ENCODE measurements around the gene COL17A1. TPM values are rescaled to one million over a fixed set of nuclear protein-coding genes. Genes with fewer than 3 reads are reported as not detected.

The COL17A1 gene
- total RNA-seq, 1 experiment from 2014 or later = 3.5 TPM

GRCh38 chr10:104099269-104099668, 13.6 kb upstream of the COL17A1 start:
- Histone ChIP-seq H3K79me2 (ENCODE audit: insufficient read depth, low read length) (no peaks in the 10 kb centered on the region), H4K20me1 (ENCODE audit: insufficient read depth) (no peaks in the 10 kb centered on the region), H3K36me3 (ENCODE audit: control insufficient read depth in 1 of 2, insufficient read depth in 2 of 2, low read length in 2 of 2) (peaks cover 0 to 4% of the 10 kb centered on the region in 2 experiments; a peak in 1 of 4 replicates), H3K4me2 (ENCODE audit: low read length) (no peak overlapping the region), H3K4me3 (replicated peaks in 1 of 2; ENCODE audit: low read depth in 1 of 2, low read length in 2 of 2) (no peak overlapping the region), H3K4me1 (ENCODE audit: control insufficient read depth in 1 of 2, insufficient read depth in 2 of 2, low read length in 2 of 2) (peaks cover 2 to 19% of the 10 kb centered on the region in 2 experiments; a peak in 3 of 4 replicates), H2AFZ (ENCODE audit: low read depth, low read length, poor library complexity, severe bottlenecking) (peak overlapping the region; percentile 61), H3K9ac (ENCODE audit: low read length) (no peak overlapping the region), H3K27ac (ENCODE audit: low read depth, low read length) (no peak overlapping the region), H3K9me3 (ENCODE audit: control insufficient read depth in 1 of 2, insufficient read depth in 1 of 2, low read depth in 1 of 2, low read length in 2 of 2) (no peaks in the 10 kb centered on the region), H3K9me2 (ENCODE audit: insufficient read depth) (no peaks in the 10 kb centered on the region), H3K27me3 (ENCODE audit: insufficient read depth, low read length) (no peaks in the 10 kb centered on the region)
- DNase-seq (ENCODE audit: low read depth, low spot score) = no peak
- no peak for ATAC-seq
- POLR2A ChIA-PET = interaction anchor here (0.8 to 1.0 kb wide), 2 partner anchors 22 to 23 kb away, joined by 3 read pairs; partner anchors contain the start of gene SFR1
- no peak for TF ChIP-seq FOSL1 (IDR thresholded peaks at IDR 0.05; ENCODE audit: low read depth)
- no TSS peak for BruUV-seq (replicated peaks)
- CTCF ChIA-PET = interaction anchor here (1.6 kb wide), 1 partner anchor 23 kb away, joined by 6 read pairs; the partner anchor contains the start of gene SFR1
- RAD21 ChIA-PET (ENCODE audit: low non-redundant PET in 1 of 2, low total read pairs in 2 of 2, uncharacterized antibody in 2 of 2, unreplicated experiment in 2 of 2) = no interaction called here
- intact Hi-C loops (cut with micrococcal nuclease) = no loop called here

GRCh38 chr10:104098358-104098925, 12.8 kb upstream of the COL17A1 start:
- H3K36me3 ChIP-seq (ENCODE audit: control insufficient read depth in 1 of 2, insufficient read depth in 2 of 2, low read length in 2 of 2) = peaks cover 0 to 4% of the 10 kb centered on the region in 2 experiments; a peak in 1 of 4 replicates

More at GRCh38 chr10:104098358-104098925, 12.8 kb upstream of the COL17A1 start:
- intact Hi-C loops (cut with micrococcal nuclease) = no loop called here
- RAD21 ChIA-PET (ENCODE audit: low non-redundant PET in 1 of 2, low total read pairs in 2 of 2, uncharacterized antibody in 2 of 2, unreplicated experiment in 2 of 2) = no interaction called here
- CTCF ChIA-PET = interaction anchor here (0.8 kb wide), 1 partner anchor 29 kb away, joined by 3 read pairs; no protein-coding TSS in a partner anchor
- Histone ChIP-seq H3K79me2 (ENCODE audit: insufficient read depth, low read length) (no peaks in the 10 kb centered on the region), H3K9ac (ENCODE audit: low read length) (no peak overlapping the region), H3K9me3 (ENCODE audit: control insufficient read depth in 1 of 2, insufficient read depth in 1 of 2, low read depth in 1 of 2, low read length in 2 of 2) (no peaks in the 10 kb centered on the region), H3K9me2 (ENCODE audit: insufficient read depth) (no peaks in the 10 kb centered on the region), H4K20me1 (ENCODE audit: insufficient read depth) (no peaks in the 10 kb centered on the region), H3K4me1 (ENCODE audit: control insufficient read depth in 1 of 2, insufficient read depth in 2 of 2, low read length in 2 of 2) (peaks cover 3 to 27% of the 10 kb centered on the region in 2 experiments; a peak in 3 of 4 replicates), H3K4me3 (replicated peaks in 1 of 2; ENCODE audit: low read depth in 1 of 2, low read length in 2 of 2) (no peak overlapping the region), H2AFZ (ENCODE audit: low read depth, low read length, poor library complexity, severe bottlenecking) (peak overlapping the region; percentile 61), H3K27me3 (ENCODE audit: insufficient read depth, low read length) (no peaks in the 10 kb centered on the region), H3K4me2 (ENCODE audit: low read length) (no peak overlapping the region), H3K27ac (ENCODE audit: low read depth, low read length) (no peak overlapping the region)
- POLR2A ChIA-PET = no interaction called here
- DNase-seq (ENCODE audit: low read depth, low spot score) (no peak), ATAC-seq (no peak)
- no TSS peak for BruUV-seq (replicated peaks)
- TF ChIP-seq TCF7L2 (IDR thresholded peaks at IDR 0.05; ENCODE audit: borderline replicate concordance, extremely low read depth, insufficient read depth, insufficient read length) = no peak
- no peak for TF ChIP-seq YY1 (IDR thresholded peaks at IDR 0.05; ENCODE audit: extremely low read depth, insufficient replicate concordance, low read depth, low read length)
- no peak for TF ChIP-seq ELF1 (IDR thresholded peaks at IDR 0.05; ENCODE audit: borderline replicate concordance, low read depth)
- TF ChIP-seq CTCF (IDR thresholded peaks at IDR 0.05 in 2 of 3, conservative IDR thresholded peaks at IDR 0.05 in 1 of 3; ENCODE audit: borderline replicate concordance in 1 of 3, insufficient read depth in 1 of 3, low read depth in 2 of 3, low read length in 2 of 3) = no peak
- no peak for TF ChIP-seq ZBTB33 (IDR thresholded peaks at IDR 0.05; ENCODE audit: extremely low read depth, insufficient replicate concordance, low read length)
- TF ChIP-seq CEBPB (IDR thresholded peaks at IDR 0.05; ENCODE audit: low read depth) = no peak
- TF ChIP-seq MAX (IDR thresholded peaks at IDR 0.05) = no peak
- no peak for TF ChIP-seq SIN3A (IDR thresholded peaks at IDR 0.05; ENCODE audit: low read depth)
- TF ChIP-seq CBX3 (IDR thresholded peaks at IDR 0.05; ENCODE audit: low read depth) = no peak
- no peak for TF ChIP-seq ZFX (IDR thresholded peaks at IDR 0.05)
- TF ChIP-seq POLR2AphosphoS5 (IDR thresholded peaks at IDR 0.05; ENCODE audit: low read depth, low read length) = no peak
- TF ChIP-seq EGR1 (IDR thresholded peaks at IDR 0.05; ENCODE audit: low read depth) = no peak
- TF ChIP-seq SRF (IDR thresholded peaks at IDR 0.05; ENCODE audit: low read depth) = no peak
- no peak for TF ChIP-seq JUND (IDR thresholded peaks at IDR 0.05)
- TF ChIP-seq SP1 (IDR thresholded peaks at IDR 0.05; ENCODE audit: low read depth) = no peak
